Hippocampal formation (tissue), 2 donors: ENCODE results near the gene GLI1.
"Not testable (repeated sequence)": the region's sequence is repeated elsewhere in the genome, so short reads cannot be mapped to it uniquely, and the experiment has no call there.

ENCODE experiments used
- DNase-seq, 2 donors: peaks; one replicate each; lab custom pipeline; 2025; lab: John Stamatoyannopoulos, UW

The GLI1 gene

GRCh38 chr12:57459750-57460467 lies at the start of gene GLI1:
GLI1 (plus strand) TSS chr12:57459785; CDS start chr12:57463692, 3,907 bp downstream.
- DNase-seq, result no peak

GRCh38 chr12:57410534-57410933 lies 49.1 kb upstream of the GLI1 start:
- no peak for DNase-seq

DNA sequence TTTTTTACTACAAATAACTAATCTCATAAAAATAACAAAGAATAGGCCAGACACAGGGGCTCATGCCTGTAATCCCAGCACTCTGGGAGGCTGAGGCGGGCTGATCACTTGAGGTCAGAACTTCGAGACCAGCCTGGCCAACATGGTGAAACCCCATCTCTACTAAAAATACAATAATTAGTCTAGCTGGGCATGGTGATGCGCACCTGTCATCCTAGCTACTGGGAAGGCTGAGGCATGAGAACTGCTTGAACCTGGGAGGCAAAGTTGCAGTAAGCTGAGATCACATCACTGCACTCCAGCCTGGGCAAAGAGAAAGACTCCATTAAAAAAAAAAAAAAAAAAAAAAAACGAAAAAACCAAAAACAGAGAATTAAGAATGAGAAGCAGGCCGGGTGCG lies 45.4 kb upstream of the GLI1 start:
- not testable (repeated sequence) for DNase-seq

- no peak for DNase-seq
These were observed 44.5 kb upstream of the GLI1 start for GRCh38 chr12:57415088-57415487.

- DNase-seq, result no peak
These were observed 43.3 kb upstream of the GLI1 start for GRCh38 chr12:57416039-57416996.

DNA sequence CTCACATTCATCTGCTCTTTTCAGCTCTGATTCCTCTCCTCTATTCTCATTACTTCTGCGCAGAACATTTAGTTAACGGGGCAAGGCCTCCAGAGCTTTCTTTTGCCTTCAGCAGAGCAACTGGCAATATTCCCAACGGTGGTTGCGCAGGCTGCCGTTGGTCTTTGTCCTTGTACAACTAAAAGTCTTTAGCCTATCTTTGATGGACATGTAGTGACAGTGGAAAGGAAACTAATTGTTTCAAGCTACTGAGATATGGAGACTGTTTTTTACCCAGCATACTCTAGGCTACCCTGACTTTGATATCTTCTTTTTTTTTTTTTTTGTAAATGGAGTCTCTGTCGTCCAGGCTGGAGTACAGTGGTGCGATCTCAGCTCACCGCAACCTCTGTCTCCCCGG lies 41.3 kb upstream of the GLI1 start:
- no peak for DNase-seq

- no peak for DNase-seq
These were observed 40.1 kb upstream of the GLI1 start for GRCh38 chr12:57419495-57419894.

DNA sequence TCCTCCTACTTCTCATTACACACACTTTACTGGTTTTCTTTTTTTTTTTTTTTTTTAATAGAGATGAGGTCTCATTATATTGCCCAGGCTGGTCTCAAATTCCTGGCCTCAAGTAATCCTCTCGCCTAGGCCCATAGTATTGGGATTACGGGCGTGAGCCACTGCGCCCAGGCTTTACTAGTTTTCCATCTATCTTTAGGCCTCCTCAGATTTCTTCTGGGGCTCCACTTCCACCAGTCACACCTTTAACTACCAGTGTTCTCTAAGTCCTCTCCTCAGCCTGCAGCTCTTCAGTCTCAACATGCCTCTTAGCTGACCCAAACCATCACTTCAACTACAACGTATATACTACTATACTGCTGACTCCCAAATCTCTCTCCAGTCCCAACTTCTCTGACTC lies 39.1 kb upstream of the GLI1 start:
- no peak for DNase-seq

DNA sequence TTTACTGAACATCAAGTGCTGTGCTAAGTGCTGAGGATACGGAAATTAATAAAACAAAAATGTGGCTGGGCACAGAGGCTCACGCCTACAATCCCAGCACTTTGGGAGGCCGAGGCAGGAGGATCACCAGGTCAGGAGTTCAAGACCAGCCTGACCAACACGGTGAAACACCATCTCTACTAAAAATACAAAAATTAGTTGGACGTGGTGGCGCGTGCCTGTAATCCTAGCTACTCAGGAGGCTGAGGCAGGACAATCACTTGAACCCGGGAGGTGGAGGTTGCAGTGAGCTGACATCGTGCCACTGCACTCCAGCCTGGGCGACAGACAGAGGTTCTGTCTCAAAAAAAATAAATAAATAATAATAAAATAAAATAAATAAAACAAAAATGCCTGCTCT lies 32.6 kb upstream of the GLI1 start:
- not testable (repeated sequence) for DNase-seq

DNA sequence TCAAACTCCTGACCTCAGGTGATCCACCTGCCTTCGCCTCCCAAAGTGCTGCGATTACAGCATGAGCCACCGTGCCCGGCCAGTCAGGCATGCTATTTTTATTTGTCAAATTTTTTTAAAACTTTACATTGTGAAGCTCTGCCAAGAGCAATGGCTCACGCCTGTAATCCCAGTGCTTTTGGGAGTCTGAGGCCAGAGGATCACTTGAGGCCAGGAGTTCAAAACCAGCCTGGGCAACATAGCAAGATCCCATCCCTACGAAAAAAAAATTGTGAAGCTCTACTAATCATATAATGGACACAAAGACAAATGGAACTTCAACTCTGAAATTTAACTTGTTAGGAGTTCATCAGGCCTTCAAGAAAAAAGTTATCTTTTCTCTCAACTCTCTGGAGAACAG lies 30.6 kb upstream of the GLI1 start:
- DNase-seq, result no peak

GRCh38 chr12:57429473-57430111 lies 30.0 kb upstream of the GLI1 start:
- DNase-seq, result no peak

GRCh38 chr12:57430112-57430930 lies 29.3 kb upstream of the GLI1 start:
- DNase-seq, result peak in 1 of 2 donors; percentile 25

GRCh38 chr12:57430931-57431566 lies 28.5 kb upstream of the GLI1 start, which contains the start of gene R3HDM2:
R3HDM2 (minus strand) TSS chr12:57431043; CDS start chr12:57310428, 120,615 bp downstream.
- peak; percentile 89 to 91 for DNase-seq

DNA sequence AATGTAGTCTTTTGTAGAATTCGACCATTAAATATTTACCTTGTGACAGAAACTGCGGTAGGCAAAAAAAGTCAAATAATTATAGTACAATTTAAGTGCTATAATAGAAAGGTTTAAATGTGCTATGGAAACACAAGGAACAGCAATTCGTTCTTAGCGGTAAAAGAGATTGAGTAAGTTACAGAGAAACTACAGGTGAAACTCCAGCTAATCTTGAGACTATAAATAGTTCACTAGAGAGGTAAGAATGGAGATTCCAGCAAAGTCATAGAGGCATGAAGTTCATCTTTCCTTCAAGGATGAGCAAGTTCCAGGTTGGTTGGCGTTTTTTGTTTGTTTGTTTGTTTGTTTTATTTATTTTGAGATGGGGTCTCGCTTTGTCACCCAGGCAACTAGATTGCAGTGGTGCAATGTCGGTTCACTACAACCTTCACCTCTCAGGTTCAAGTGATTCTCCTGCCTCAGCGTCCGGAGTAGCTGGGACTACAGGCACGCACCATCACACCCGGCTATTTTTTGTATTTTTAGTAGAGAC lies 27.9 kb upstream of the GLI1 start:
- no peak for DNase-seq

DNA sequence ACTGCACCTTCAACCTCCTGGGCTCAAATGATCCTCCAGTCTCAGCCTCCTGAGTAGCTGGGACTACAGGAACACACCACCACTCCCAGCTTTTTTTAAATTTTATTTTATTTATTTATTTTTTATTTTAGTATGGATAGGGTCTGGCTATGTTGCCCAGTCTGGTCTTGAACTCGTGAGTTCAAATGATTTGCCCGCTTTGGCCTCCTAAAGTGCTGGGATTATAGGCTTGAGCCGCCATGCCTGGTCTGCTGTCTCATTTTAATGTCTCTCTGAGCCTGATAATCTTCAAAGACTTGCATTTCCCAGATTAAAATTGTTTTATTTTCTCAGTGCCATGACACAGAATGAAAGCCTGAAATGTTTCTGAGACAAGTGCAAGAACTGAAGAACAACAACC lies 26.2 kb upstream of the GLI1 start:
- DNase-seq, result no peak

DNA sequence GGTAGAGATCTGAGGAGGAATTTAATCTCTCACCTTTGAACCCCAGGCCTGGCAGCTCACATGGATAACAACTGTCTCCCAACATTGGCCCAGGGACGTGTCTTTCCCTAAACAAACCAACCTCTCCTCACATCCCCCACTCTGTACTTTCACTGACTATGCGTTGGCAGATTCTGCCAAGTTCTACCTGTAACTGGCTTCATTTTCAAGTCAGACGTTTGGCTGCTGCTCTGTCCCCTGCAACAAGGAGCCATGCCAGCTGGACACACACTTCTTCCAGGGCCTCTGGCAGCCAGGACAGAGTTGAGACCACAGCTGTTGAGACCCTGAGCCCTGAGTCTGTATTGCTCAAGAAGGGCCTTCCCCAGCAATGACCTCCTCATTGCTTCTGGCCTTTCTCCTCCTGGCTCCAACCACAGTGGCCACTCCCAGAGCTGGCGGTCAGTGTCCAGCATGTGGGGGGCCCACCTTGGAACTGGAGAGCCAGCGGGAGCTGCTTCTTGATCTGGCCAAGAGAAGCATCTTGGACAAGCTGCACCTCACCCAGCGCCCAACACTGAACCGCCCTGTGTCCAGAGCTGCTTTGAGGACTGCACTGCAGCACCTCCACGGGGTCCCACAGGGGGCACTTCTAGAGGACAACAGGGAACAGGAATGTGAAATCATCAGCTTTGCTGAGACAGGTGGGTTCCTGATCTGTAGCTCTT lies 24.9 kb upstream of the GLI1 start, which contains the start of gene INHBC:
Gene INHBC, plus strand, starts transcription at position 268 of the 707 bp plus-strand sequence. Its CDS starts 103 bp downstream, at position 371.
- no peak for DNase-seq

GRCh38 chr12:57435293-57435692 lies 24.3 kb upstream of the GLI1 start:
- no peak for DNase-seq

DNA sequence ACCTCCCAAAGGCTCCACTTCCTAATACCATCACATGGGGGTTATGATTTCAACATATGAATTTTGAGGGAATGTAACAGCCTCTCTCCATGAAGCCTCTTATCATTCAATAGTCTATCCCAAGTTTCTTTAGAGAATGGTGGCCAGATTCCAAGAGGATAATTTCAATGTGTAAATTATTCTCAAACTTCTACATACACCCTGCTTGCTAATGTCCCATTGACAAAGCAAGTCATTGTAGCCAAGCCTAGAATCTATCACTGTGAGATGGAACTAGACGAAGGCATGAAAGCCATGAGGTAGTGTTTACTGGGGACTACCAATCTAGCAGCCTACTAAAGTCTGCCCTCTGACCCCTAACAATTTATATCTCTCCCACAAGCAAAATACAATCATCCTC lies 21.2 kb upstream of the GLI1 start:
- no peak for DNase-seq

DNA sequence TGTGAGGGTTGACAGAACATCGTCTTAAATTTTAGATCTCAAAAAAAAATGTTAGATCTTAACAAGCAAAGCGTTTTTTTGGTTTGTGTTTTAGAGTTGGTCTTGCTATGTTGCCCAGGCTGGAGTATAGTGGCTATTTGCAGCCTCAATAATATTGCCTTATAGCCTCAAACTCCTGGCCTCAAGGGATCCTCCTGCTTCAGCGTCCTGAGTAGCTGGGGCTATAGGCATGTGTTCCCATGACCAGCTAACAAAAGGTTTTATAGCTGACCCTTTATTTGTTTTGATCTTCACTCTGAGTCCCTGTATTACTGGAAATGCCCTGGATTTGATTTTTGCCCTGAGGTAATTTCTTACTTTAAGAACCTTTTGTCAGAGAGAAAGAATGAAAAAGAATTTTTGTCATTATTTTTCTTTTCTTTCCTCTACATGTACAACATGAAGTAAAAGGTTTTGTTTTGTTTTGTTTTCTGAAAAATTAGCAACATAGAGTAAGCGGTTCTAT lies 19.8 kb upstream of the GLI1 start:
- DNase-seq, result no peak

GRCh38 chr12:57441393-57441792 lies 18.2 kb upstream of the GLI1 start:
- not testable (repeated sequence) for DNase-seq
